ENCODE data around the gene AKAP13. TPM values are rescaled to one million over a fixed set of nuclear protein-coding genes. Genes with fewer than 3 reads are reported as not detected.
"Not testable (repeated sequence)": the region's sequence is repeated elsewhere in the genome, so short reads cannot be mapped to it uniquely, and the experiment has no call there.

AKAP13 gene
- total RNA-seq, 2 donors from 2014 or later = 105 to 106 TPM

GRCh38 chr15:85470563-85471271 is 90.3 kb downstream of the AKAP13 start:
- Mint-ChIP-seq H3K27ac (no peak overlapping the region), H3K9me3 (no peaks in the 10 kb centered on the region), H3K36me3 (peaks cover 0 to 6% of the 10 kb centered on the region in 2 donors)
- ATAC-seq (no peak), DNase-seq (ENCODE audit: low spot score in 2 of 2) (no peak)

DNA sequence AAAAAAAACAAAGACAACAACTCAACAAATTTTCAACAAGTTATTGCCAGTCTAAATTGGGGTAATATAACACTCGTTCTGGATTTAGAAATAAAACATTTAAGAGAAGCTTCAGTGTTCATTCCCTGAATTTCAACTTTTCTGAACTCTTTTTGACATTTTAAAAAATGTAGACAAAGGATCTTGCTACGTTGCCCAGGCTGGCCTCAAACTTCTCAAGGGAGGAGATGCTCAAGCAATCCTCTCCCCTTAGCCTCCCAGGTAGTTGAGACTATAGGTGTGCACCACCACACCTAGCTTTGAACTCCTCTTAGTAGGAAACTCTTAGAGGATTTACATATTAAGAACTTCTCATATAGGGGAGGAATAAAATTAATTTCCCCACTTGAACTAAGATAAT is 91.9 kb downstream of the AKAP13 start:
- DNase-seq (ENCODE audit: low spot score in 2 of 2) = no peak
- H3K9me3 Mint-ChIP-seq = no peaks in the 10 kb centered on the region
- no peak overlapping the region for H3K27ac Mint-ChIP-seq
- H3K36me3 Mint-ChIP-seq = peaks cover 0 to 6% of the 10 kb centered on the region in 2 donors
- ATAC-seq = no peak

- Mint-ChIP-seq H3K27ac (no peak overlapping the region), H3K9me3 (no peaks in the 10 kb centered on the region), H3K36me3 (peaks cover 0 to 6% of the 10 kb centered on the region in 2 donors)
- peak in 1 of 2 donors; percentile 24 for ATAC-seq
- no peak for DNase-seq (ENCODE audit: low spot score in 2 of 2)
Measured at GRCh38 chr15:85473455-85473854, 93.1 kb downstream of the AKAP13 start.

DNA sequence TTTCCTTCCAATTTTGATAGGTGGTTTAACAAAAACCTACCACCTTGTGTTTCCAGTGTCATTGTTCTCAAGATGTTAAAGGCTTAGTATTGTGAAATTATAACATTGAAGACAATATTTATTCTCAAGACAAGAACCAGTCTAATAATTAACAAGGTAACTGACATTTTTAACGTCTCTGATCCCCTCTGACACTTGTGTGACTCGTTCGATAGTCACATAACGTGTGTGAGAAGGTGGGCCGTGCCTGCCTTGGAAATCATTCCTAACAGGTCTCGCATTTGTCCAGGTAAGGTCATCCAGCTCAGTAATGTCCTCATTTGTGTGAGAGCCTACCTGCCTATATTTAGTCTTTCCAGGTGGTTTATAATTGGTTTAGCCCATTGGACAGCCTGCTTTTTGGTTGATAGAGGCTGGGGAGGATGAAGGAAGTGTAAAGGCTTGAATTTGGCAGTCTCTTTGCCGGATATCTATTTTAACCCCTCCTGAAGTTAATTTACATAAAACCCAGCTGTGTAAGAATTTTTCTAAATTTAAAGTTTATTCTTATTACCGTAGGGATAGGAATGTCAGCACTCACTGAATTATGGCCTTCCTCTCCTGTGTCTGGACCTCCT is 94.4 kb downstream of the AKAP13 start:
- DNase-seq (ENCODE audit: low spot score in 2 of 2) = no peak
- ATAC-seq = no peak
- Mint-ChIP-seq H3K27ac (no peak overlapping the region), H3K9me3 (no peaks in the 10 kb centered on the region), H3K36me3 (peaks cover 0 to 6% of the 10 kb centered on the region in 2 donors)

DNA sequence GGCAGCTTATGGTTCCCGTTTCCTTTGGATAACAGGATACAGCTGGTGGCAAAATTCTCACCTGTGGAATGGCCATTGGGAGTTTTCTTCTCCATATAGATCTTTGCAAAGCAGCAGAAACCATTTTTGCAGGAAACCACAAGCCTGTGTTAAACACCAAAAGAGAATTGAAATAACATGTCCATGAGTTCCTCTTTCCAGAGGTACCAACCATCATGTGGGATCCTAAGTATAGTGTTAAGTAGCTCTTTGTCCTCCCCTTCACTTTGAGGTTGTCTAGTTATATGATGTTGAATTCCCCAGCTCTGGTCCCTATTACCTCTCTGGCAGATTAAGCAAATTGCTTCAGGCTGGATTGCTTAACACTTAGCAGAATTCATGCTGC is 94.9 kb downstream of the AKAP13 start:
- no peak for DNase-seq (ENCODE audit: low spot score in 2 of 2)
- no peak for ATAC-seq
- Mint-ChIP-seq H3K27ac (peak overlapping the region in 1 of 2 donors; percentile 18), H3K9me3 (no peaks in the 10 kb centered on the region), H3K36me3 (peaks cover 0 to 6% of the 10 kb centered on the region in 2 donors)

GRCh38 chr15:85475711-85476110 is 95.3 kb downstream of the AKAP13 start:
- Mint-ChIP-seq H3K27ac (peak overlapping the region; percentile 5 to 18), H3K36me3 (peaks cover 0 to 6% of the 10 kb centered on the region in 2 donors), H3K9me3 (no peaks in the 10 kb centered on the region)
- no peak for DNase-seq (ENCODE audit: low spot score in 2 of 2)
- no peak for ATAC-seq

GRCh38 chr15:85477061-85477460 is 96.7 kb downstream of the AKAP13 start:
- H3K27ac Mint-ChIP-seq = no peak overlapping the region
- peaks cover 0 to 6% of the 10 kb centered on the region in 2 donors for H3K36me3 Mint-ChIP-seq
- H3K9me3 Mint-ChIP-seq = no peaks in the 10 kb centered on the region
- DNase-seq (ENCODE audit: low spot score in 2 of 2) (no peak), ATAC-seq (no peak)

GRCh38 chr15:85477730-85478129 is 97.3 kb downstream of the AKAP13 start:
- DNase-seq (ENCODE audit: low spot score in 2 of 2) (no peak), ATAC-seq (peak; percentile 51 to 64)
- Mint-ChIP-seq H3K36me3 (peaks cover 0 to 6% of the 10 kb centered on the region in 2 donors), H3K27ac (no peak overlapping the region), H3K9me3 (no peaks in the 10 kb centered on the region)

DNA sequence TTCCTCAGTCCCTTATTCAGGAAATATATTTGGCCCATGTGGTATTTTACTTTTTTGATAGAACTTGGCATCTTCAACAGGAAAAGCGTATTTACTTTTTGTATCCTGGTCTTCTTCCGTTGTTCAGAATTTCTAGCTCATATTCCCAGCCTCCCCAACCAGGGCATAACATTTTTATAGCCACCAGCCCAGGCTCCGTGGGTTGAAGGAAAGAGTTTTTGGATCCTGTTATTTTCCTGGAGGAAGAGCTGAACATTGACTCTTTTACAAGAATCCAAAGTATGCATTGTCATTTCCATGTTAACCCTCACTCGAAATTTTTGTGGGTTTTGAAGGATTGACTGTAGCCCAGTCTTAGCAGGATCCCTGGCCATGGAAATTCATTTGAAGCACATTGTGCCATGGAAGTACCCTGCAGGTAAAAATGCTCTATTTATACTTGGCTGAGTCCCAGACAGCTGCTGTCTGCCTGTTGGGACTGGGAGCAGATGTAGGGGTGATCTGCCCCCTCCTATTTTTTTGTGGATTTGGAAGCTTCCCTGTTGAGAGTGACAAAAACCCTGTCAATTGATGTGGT is 98.8 kb downstream of the AKAP13 start:
- ATAC-seq = no peak
- H3K36me3 Mint-ChIP-seq = peaks cover 0 to 6% of the 10 kb centered on the region in 2 donors
- DNase-seq (ENCODE audit: low spot score in 2 of 2) = no peak
- no peaks in the 10 kb centered on the region for H3K9me3 Mint-ChIP-seq
- H3K27ac Mint-ChIP-seq = no peak overlapping the region

- H3K9me3 Mint-ChIP-seq = no peaks in the 10 kb centered on the region
- no peak for ATAC-seq
- no peak overlapping the region for H3K27ac Mint-ChIP-seq
- H3K36me3 Mint-ChIP-seq = no peaks in the 10 kb centered on the region
- no peak for DNase-seq (ENCODE audit: low spot score in 2 of 2)
Measured at GRCh38 chr15:85480923-85481322, 100.5 kb downstream of the AKAP13 start.

- H3K27ac Mint-ChIP-seq = peak overlapping the region in 1 of 2 donors; percentile 50
- ATAC-seq = peak; percentile 45 to 64
- H3K36me3 Mint-ChIP-seq; DNase-seq (ENCODE audit: low spot score in 2 of 2); H3K9me3 Mint-ChIP-seq: not testable (repeated sequence)
Measured at GRCh38 chr15:85481543-85481942, 101.1 kb downstream of the AKAP13 start.

GRCh38 chr15:85482894-85483293 is 102.5 kb downstream of the AKAP13 start:
- ATAC-seq = no peak

DNA sequence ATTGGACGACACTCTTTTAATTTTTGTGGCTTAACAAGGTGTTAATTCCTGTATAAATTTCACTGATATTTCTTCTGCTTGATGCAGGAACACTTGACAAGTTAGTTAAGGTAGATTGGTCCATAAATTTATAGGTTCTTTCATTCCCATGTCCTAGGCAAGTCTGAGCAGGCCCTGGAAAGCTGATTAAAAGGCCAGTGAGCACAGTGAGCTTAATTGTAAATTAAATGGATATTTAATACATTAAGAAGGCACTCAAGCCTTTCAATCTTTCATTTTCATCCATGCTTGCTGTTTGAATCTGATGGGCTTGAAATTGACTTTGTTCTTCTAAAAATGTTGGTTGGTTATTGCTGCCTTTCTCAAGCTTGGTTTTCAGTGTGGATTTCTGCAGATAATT is 103.6 kb downstream of the AKAP13 start:
- not testable (repeated sequence) for ATAC-seq; H3K9me3 Mint-ChIP-seq; DNase-seq (ENCODE audit: low spot score in 2 of 2); H3K36me3 Mint-ChIP-seq; H3K27ac Mint-ChIP-seq

More at GRCh38 chr15:85482894-85483293, 102.5 kb downstream of the AKAP13 start:
- DNase-seq (ENCODE audit: low spot score in 2 of 2) = no peak
- Mint-ChIP-seq H3K9me3 (no peaks in the 10 kb centered on the region), H3K36me3 (peaks cover under 1 to 1% of the 10 kb centered on the region in 2 donors), H3K27ac (no peak overlapping the region)

DNA sequence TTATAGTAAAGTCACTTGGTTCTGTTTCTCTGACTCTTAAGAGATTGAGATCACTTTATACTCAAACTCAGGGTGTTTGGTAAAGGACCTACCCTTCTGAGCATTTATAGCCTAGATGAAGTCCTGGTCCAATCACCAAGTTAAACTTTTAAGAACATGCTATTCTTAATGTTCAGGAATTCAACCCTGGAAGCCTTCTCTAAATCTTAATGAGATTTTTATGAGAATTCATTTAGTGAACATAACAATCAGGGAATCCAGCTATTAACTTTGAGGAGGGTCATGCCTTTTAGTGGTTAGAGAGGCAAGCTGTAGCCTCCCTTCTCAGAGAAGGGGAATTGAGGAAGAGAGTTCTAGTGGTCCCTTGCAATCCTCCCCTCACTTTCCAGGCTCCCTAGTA is 104.5 kb downstream of the AKAP13 start:
- not testable (repeated sequence) for ATAC-seq; H3K27ac Mint-ChIP-seq; H3K9me3 Mint-ChIP-seq; H3K36me3 Mint-ChIP-seq; DNase-seq (ENCODE audit: low spot score in 2 of 2)

GRCh38 chr15:85485956-85486567 is 105.7 kb downstream of the AKAP13 start:
- Mint-ChIP-seq H3K9me3 (no peaks in the 10 kb centered on the region), H3K36me3 (peaks cover 7% of the 10 kb centered on the region in 2 donors), H3K27ac (no peak overlapping the region)
- peak; percentile 88 to 93 for ATAC-seq
- DNase-seq (ENCODE audit: low spot score in 2 of 2) = peak in 1 of 2 donors; percentile 65

GRCh38 chr15:85487796-85488195 is 107.4 kb downstream of the AKAP13 start:
- DNase-seq (ENCODE audit: low spot score in 2 of 2); H3K9me3 Mint-ChIP-seq; ATAC-seq; H3K36me3 Mint-ChIP-seq: not testable (repeated sequence)
- H3K27ac Mint-ChIP-seq = peak overlapping the region in 1 of 2 donors; percentile 17

GRCh38 chr15:85488997-85489396 is 108.6 kb downstream of the AKAP13 start:
- ATAC-seq (no peak), DNase-seq (ENCODE audit: low spot score in 2 of 2) (no peak)
- no peaks in the 10 kb centered on the region for H3K9me3 Mint-ChIP-seq
- H3K27ac Mint-ChIP-seq = peak overlapping the region in 1 of 2 donors; percentile 17
- peaks cover 7% of the 10 kb centered on the region in 2 donors for H3K36me3 Mint-ChIP-seq

Measured in activated naive CD4-positive, alpha-beta T cell treated with anti-CD3 and anti-CD28 coated beads, Interleukin-2, amount 50 U/mL, for 72 hours (primary cell).